OCI-LY3 (cell line): ENCODE measurements around the gene C5AR1.

Source experiments
- CTCF ChIP-seq: fragments of 200-600, 300-600 bp; sonication (generic); IDR thresholded peaks from 2 replicates; pipeline ENCODE4 v1.5.1; 2014; ENCODE audit warnings: antibody characterized with exemption, low read length, low read depth
- EZH2phosphoT487 ChIP-seq: fragments of 200-600 bp; shearing (Covaris generic); IDR thresholded peaks from 2 replicates; pipeline ENCODE4 v1.6.1; 2018; ENCODE audit warnings: antibody characterized with exemption, mixed run types, low read depth

- TF ChIP-seq CTCF (no peak), EZH2phosphoT487 (no peak)
Measured at GRCh38 chr19:47363758-47364531, 54.3 kb downstream of the C5AR1 start.
